HS-27A (cell line): Measurements from ENCODE around the gene INPP5B.
"Not testable (repeated sequence)": the region's sequence is repeated elsewhere in the genome, so short reads cannot be mapped to it uniquely, and the experiment has no call there.

ENCODE experiments used
- DNase-seq: peaks from one replicate; pipeline ENCODE4 v3.0.0-alpha.2; 2012; ENCODE audit warnings: low read depth, missing footprints

The INPP5B gene

DNA sequence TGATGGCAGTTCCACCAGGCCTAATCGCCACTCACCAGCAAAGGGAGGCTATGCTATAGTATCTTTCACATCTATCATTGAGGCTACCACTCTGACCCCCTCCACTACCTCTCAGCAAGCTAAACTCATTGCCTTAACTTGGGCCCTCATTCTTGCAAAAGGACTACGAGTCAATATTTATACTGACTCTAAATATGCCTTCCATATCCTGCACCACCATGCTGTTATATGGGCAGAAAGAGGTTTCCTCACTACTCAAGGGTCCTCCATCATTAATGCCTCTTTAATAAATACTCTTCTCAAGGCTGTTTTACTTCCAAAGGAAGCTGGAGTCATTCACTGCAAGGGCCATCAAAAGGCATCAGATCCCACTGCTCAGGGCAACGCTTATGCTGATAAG lies 35.4 kb downstream of the INPP5B start:
- DNase-seq, result not testable (repeated sequence)

DNA sequence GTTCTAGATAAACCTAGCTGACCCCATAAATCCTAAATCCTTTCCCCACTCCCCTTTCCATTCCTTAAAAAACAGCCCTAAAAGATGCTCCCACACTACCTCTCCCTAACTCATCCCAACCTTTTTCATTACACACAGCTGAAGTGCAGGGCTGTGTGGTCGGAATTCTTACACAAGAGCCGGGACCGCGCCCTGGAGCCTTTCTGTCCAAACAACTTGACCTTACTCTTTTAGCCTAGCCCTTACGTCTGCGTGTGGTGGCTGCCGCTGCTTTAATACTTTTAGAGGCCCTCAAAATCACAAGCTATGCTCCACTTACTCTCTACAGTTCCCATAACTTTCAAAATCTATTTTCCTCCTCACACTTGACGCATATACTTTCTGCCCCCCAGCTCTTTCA lies 36.0 kb downstream of the INPP5B start:
- DNase-seq, result not testable (repeated sequence)

DNA sequence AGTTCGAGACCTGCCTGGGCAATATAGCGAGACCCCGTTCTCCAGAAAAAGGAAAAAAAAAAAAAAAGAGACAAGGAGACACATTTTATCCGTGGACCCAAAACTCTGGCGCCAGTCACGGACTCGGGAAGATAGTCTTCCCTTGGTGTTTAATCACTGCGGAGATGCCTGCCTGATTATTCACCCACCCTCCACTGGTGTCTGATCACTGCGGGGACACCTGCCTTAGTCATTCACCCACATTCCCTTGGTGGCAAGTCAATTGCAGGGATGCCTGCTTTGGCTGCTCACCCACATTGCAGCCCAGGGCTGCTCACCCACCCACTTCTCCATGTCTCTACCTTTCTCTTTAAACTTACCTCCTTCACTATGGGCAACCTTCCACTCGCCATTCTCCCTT lies 38.3 kb downstream of the INPP5B start:
- not testable (repeated sequence) for DNase-seq

DNA sequence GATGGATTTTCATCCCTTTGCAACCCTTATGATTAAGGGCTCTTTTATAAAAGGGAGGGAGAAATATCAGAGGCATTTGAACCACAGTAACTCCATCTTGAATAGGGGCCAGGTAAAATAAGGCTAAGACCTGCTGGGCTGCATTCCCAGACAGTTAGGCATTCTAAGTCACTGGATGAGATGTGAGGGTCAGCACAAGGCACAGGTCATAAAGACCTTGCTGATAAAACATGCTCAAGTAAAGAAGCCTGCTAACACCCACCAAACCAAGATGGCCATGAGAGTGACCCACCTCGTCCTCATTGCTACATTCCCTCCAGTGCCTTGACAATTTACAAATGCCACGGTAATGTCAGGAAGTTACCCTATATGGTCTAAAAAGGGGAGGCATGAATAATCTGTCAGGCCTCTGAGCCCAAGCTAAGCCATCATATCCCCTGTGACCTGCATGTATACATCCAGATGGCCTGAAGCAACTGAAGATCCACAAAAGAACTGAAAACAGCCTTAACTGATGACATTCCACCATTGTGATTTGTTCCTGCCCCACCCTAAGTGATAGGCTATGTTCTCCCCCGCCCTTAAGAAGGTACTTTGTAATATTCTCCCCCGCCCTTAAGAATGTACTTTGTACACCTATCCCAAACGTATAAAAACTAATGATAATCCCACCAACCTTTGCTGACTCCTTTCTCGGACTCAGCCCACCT lies 39.3 kb downstream of the INPP5B start:
- not testable (repeated sequence) for DNase-seq

DNA sequence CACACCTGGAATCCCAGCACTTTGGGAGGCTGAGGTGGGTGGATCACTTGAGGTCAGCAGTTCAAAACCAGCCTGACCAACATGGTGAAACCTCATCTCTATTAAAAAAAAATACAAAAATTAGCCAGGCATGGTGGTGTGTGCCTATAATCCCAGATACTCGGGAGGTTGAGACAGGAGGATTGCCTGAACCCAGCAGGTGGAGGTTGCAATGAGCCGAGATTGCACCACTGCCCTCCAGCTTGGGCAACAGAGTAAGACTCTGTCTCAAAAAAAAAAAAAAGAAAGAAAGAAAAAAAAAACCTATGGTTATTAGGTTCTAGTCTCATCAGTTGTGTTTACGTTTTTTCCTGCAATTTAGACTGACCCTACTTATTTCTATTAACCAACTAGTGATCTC lies 40.3 kb downstream of the INPP5B start:
- DNase-seq, result not testable (repeated sequence)

DNA sequence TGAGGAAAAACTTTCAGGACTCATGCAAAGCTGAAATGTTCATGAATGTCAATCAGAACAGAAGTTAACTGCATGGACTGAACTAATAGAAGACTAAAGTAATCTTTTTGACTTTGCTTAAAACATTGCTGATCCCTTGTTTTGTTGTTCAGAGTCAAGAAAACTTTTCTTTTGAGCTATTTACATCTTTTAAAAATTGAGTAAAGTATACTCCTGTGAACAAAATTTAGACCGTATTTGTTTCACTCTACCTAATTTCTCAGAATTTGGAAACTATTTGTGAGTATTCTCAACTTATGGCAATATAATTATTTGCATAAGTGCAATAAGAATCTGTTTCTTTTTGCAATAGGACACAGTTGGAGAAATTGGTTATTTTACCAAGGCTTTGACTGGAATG lies 41.1 kb downstream of the INPP5B start:
- no peak for DNase-seq

DNA sequence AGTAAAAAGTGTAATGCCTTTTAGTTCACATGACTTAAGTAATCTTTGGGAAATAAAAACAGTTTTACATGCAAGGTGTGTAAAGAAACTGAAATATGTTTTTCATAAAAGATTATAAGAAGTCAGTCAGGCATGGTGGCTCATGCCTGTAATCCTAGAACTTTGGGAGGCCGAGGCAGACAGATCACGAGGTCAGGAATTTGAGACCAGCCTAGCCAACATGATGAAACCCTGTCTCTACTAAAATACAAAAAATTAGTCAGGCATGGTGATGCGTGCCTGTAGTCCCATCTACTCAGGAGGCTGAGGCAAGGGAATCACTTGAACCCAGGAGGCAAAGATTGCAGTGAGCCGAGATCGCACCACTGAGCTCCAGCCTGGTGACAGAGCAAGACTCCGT lies 42.9 kb downstream of the INPP5B start:
- not testable (repeated sequence) for DNase-seq

DNA sequence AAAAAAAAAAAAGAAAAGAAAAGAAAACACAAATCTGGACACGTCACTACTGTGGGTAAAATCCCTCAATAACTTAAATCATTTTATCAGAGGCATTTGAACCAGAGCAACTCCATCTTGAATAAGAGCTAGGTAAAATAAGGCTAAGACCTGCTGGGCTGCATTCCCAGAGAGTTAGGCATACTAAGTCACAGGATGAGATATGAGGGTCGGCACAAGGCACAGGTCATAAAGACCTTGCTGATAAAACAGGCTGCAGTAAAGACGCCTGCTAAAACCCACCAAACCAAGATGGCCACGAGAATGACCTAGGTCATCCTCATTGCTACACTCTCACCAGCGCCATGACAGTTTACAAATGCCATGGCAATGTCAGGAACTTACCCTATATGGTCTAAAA lies 43.9 kb downstream of the INPP5B start:
- DNase-seq, result no peak

DNA sequence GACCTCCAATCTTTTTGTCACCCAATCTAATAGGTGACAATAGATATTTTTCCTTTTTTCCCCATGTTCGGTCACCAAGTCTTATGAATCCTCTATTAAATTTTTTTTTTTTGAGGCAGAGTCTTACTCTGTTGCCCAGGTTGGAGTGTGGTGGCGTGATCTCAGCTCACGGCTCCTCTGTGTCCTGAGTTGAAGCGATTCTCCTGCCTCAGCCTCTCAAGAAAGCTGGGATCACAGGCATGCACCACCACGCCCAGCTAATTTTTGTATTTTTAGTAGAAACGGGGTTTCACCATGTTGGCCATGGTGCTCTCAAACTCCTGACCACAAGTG lies 45.0 kb downstream of the INPP5B start:
- no peak for DNase-seq

DNA sequence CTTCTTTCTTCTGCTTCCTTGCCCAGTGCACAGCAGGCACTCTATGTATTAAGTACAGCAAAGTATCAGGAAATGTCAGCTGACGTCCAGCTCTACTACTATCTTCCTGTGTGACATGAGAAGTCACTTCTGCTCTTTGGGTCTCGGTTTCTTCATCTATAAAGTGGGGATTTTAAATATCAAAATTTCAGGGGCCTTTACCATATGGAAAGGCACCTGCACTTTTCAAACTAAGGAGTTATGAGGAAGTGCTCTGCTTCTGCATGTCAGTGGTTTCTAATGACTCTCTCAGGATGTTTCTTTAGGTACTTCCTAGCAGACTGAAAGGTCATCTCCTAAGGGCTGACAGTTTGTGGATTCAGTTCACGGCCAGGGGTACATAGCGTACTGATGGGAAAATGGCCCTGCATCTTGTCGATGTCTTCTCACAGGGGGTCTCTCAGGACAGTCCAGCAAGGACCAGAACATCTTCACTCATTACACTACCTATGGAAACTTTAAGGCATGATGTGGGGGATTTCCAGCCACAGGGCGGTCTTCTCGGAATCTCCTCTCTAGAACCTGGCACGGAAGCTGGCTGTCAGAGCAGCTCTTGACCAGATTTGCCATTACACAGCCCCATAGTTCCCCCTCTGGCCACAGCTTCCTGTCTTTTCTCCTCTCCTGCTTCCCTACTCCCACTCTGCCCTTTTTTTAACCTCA lies 45.5 kb downstream of the INPP5B start:
- DNase-seq, result no peak

DNA sequence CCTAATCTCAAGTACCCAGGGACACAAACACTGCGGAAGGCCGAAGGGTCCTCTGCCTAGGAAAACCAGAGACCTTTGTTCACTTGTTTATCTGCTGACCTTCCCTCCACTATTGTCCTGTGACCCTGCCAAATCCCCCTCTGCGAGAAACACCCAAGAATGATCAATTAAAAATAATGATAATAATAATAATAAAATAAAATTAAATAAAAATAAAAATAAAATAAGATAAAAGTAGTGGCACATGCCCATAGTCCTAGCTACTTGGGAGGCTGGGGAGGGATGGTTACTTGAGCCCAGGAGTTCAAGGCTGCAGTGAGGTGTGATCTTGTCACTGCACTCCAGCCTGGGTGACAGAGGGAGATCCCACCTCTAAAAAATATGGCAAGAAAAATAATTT lies 49.3 kb downstream of the INPP5B start:
- DNase-seq, result not testable (repeated sequence)

DNA sequence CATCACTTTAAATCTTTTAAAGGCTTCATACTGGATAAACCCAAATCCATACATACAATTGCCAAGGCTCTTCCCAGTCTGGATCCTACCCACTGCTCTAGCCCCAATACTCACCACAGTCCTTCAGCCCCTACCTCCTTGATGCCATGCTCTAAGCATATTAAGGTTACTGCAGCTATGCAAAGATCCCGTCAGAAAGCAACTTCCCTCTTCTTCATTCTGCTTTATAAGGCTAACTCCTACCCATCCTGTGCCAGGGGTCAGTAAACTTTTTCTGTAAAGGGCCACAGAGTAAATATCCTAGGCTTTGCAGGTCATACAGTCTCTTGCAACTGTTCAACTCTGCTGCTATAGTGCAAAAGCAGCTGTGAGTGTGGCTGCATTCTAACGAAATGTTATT lies 53.2 kb downstream of the INPP5B start:
- DNase-seq, result no peak

DNA sequence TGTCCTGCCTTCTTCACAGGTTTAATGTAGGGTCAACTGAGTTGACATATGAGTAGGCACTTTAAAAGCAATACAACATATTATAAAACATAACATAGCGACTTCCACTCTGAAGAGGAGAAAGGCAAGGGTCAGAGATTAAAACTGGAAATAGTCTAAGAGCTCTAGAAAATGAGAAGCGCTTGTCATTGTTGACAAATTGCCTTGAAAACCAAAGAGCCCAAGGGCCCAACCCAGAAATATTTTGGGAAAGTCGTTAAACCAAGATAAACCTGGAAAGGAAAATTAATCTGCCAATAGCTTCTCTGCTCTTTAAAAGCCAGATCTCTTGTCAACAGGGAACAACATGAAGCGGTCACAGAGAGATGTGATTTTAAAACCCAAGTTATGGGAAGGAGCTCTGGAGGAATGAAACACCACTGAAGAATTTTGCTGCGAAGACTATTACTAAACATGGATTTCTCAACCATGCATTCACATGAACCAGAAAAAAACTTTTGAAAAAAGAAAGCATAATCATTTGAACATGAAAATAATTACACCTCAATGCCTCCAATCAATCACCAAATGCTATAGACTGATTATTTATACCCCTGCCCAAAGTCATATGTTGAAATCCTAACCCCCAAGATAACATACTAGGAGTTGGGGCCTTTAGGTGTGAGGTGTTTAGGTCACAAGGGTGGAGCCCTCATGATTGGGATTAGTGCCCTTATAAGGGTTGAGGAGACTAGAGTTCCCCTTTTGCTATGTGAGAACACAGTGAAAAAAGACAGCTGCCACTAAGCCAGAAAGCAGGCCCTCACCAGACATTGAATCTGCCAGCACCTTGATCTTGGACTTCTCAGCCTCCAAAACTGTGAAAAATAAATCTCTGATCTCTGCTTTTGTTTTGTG lies 54.5 kb downstream of the INPP5B start:
- DNase-seq, result no peak

DNA sequence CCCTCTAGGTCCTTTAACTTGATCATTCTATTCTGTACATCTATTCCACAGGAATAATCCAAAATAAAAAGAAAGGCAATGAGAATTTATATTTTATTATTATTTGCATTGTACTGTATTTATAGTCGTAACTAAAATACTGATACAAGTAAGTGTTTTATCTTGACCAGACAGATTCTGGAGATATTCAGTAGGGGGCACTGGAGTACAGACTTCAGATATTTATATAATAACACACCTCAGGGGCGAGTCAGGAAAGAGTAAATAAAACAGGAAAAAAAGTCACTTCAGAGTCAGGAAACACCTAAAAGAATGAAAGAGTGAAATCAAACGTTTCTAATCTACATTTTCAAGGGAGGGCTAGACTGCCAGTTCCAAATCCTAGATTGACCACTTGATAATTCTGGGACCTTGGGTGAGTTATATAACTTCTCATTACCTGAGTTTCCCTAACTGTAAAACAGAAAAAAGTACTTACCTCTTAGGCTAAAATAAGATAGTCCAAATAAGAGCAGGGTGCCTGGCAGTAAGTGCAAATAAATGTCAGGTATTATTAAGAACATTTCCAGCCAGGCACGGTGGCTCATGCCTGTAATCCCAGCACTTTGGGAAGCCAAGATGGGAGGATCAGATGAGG lies 56.4 kb downstream of the INPP5B start:
- no peak for DNase-seq

DNA sequence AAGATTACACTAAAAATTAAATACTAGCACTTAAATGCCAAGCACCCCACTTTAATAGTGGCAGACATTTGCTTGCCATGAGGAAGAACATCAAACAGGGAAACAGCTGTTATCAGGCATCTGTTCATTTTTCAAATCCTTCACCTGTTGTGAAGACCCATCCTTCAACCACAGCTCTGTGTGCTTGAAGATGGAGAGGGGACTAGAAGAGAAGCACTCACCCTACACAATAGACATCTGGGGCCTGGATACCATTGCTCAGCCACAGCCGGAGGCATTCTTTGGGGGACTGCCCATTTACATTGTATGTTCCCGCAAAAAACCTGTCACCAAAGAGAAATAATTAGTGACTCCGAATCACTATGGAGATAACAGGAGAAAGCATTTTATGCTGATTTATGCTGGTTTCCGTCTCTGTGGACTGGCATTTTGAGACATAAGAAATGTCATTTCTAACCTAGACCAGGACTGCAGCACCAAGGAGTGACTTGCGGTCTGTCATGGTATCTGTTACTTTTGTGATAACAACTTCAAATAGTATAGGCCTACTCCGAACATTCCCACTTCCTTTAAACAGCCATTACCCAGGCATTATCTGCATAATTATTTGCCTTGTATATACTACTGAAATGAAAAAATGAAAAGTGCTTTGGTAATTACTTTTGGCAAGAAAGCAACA lies 58.7 kb downstream of the INPP5B start:
- DNase-seq, result no peak

DNA sequence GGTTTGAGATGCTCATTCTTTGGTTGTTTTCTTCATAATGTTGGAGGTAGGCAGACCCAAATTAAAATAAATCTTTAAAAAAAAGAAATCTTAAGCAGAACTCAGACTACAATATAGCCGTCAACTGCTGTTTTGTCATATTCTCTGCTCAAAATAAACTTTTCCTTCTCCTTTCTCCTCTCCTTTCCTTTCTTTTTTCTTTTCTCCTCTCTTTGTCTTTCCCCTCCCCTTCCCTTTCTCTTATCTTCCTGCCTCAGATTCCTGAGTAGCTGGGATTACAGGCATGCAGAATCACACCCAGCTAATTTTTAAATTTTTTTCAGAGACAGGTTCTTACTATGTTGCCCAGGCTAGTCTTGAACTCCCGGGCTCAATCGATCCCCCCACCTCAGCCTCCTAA lies 62.7 kb downstream of the INPP5B start:
- DNase-seq, result no peak

DNA sequence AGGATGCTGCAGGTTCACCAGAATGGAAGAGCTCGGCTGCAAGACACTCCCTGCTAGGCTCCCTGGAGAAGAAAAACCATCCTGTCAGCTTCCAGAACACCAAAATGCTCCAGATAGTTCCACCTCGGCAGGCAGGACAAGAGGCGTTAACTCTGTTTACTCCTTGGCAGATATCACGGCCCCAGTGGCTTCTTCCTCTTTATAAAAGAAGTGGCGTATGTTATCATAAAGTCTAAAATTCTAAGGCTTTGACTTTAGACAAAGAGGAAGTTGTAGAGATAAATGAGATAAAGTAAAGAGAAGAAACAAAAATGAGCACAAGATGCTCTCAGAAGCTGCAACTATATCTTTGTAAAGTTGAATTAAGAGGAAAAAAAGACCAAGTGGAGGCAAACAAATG lies 63.2 kb downstream of the INPP5B start:
- no peak for DNase-seq

DNA sequence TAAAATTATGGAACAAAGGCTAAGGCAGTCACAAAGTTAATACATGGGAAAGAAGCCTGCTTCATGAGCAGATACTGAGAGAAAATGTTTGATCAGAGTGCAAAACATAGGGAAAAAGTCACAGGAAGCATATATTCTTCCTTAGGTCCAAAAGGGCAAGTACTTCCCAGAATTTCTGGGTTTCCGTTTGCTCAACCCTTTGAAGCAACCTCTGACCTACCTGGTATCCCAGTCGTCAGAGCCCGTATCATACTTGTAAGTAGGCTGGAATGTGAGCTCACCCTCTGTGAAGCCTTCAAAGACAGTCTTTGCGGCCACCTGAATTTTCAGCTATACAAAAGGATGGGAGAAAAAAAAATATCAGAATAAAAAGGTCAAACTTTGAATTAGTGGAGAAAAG lies 67.0 kb downstream of the INPP5B start:
- DNase-seq, result no peak

DNA sequence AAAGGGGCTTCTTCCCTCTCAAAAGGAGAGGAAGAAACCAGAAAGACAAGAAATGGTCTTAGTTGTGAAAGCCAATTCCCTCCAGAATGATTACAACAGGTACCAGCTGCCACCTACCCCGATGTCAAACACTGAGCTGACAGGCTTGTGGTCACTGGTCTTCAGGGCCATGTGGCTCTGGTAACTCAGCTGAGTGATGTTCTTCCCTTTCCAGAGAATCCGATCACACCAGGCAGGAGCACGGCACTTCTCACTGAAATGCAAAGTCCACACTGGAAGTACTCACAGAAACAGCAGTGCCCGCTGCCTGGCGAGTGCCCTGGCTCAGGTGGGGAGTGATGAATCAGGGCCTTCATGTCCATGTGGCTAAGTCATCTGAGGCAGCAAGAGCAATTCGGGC lies 68.8 kb downstream of the INPP5B start:
- DNase-seq, result no peak

DNA sequence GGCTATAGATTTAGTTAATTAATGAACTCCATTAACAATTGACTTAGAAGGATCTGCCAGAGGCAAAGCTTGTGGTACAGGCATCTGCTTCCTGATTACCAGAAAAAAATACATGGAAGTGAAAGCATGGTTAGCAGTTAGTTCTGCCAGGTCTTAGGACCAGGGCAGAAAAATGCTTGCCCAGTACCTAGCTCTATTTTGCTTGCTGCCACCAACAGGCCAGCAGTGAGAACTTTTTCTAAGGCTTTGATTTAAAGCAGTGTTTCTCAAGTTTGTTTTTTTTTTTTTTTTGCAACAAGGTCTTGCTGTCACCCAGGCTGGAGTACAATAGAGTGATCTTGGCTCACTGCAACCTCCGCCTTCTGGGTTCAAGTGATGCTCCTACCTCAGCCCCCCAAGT lies 71.0 kb downstream of the INPP5B start:
- DNase-seq, result no peak

DNA sequence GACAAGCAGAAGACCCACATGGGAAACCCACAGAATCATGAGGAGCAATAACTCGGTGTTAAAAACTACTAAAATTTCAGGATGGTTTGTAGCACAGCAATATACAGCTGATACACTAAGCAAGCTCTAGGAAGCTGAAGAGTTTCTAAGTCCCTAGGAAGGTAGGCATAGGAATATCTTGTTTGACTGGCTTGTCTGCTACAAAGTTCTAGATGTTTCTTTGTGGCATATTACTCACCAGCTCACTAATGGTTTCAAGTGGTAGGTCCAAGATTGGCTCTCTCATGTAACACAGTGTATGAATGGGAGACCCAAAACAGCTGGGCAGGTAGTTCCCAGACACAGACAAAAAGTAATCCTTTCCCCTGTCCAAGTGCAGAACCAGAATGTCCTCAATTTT lies 74.2 kb downstream of the INPP5B start:
- DNase-seq, result no peak

DNA sequence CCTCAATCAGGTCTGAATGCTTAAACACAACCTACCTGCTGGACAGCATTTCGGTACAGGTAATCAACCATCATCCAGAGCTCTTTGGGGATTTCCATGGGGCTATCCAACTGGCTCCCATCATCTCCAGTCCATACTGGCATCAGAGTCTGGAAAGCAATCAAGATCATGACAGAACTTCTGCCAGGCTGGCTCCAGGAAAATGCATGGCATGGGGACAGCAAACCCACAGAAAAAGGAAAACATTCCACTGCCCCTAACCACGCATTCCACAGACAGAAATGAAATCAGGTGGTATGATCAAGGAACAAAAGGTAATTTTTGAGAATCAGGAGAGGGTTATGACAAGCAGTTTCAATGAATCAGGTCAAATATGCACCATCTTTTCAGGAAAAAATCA lies 78.4 kb downstream of the INPP5B start:
- DNase-seq, result no peak
